ENCODE results near the gene TFPT.
A peak's percentile ranks its signal among the peaks of the same experiment; 100 is the strongest.

TFPT gene, protein sequence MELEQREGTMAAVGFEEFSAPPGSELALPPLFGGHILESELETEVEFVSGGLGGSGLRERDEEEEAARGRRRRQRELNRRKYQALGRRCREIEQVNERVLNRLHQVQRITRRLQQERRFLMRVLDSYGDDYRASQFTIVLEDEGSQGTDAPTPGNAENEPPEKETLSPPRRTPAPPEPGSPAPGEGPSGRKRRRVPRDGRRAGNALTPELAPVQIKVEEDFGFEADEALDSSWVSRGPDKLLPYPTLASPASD

DNA sequence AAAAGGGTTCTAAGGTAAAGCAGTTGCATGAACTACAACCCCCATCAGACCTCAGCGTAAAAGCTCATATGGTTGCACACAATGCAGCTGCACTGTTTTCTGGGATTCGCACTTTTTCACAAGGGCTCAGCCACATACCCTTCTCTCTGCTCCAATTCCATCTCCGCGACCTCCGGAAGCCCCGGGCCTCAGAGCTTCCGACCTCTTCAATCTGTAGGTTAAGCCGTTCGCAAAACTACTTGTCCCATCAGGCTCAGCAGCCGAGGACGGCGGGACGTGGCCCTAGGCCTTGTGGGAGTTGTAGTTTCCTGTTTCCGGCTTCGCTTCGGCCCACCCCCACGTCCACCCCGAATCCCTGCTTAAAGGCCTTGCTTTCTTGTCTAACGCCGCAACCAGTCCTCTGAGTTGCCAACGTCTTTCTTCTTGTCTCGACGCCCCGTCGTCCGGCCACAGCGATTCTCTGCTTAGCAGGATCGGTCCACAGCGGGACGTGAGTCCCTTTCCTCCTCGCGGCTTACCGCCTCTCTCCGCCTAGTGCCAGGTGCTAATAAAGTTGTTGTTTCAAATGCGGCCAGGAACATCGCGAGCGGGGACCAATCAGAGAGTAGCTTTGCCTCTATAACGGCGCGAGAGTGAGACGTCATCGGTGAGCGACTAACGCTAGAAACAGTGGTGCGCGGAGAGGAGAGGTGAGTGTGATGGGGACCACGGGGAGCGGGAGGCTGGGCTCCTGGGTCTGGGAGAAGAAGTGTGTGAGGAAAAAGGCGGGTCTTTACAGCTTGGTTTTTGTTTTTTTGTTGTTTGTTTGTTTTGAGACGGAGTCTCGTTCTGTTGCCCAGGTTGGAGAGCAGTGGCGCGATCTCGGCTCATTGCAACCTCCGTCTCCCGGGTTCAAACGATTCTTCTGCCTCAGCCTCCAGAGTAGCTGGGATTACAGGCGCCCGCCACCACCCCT is at the start of gene TFPT, which contains the start of gene PRPF31:
Gene TFPT (minus strand): TSS at position 549 of the 955 bp plus-strand sequence. CDS start 388 bp downstream, at position 161.
Gene PRPF31 (plus strand): TSS at position 646 of the 955 bp plus-strand sequence. CDS start 2,525 bp downstream, outside the sequence.
- TF ChIP-seq, protein P1, sequence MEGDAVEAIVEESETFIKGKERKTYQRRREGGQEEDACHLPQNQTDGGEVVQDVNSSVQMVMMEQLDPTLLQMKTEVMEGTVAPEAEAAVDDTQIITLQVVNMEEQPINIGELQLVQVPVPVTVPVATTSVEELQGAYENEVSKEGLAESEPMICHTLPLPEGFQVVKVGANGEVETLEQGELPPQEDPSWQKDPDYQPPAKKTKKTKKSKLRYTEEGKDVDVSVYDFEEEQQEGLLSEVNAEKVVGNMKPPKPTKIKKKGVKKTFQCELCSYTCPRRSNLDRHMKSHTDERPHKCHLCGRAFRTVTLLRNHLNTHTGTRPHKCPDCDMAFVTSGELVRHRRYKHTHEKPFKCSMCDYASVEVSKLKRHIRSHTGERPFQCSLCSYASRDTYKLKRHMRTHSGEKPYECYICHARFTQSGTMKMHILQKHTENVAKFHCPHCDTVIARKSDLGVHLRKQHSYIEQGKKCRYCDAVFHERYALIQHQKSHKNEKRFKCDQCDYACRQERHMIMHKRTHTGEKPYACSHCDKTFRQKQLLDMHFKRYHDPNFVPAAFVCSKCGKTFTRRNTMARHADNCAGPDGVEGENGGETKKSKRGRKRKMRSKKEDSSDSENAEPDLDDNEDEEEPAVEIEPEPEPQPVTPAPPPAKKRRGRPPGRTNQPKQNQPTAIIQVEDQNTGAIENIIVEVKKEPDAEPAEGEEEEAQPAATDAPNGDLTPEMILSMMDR (IDR thresholded peaks at IDR 0.05; ENCODE audit: low read depth, low read length): no peak

DNA sequence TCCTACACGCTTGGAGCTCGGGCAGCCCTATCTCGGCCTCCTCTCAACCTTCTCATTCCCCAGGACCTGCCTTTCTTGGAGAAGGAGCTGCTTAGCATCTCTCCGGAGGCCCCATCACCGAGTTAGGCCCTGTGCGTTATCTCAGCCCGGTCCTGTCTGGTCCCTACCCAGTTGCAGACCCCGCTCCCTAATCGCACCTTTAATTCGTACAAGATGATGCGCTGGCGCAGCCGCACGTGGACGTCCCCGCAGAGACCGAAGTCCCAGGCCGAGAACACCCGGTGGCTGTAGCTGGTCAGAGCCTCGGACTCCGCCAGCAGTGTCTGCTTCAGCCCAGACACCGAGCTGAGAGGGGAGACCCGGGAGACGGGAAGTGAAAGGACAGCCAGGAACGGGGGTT is 49.8 kb upstream of the TFPT start:
- TF ChIP-seq, protein P1 (IDR thresholded peaks at IDR 0.05; ENCODE audit: low read depth, low read length): no peak
- H3K4me3 ChIP-seq (ENCODE audit: low read depth, low read length): no peak overlapping the region

More for the DNA sequence above, at the start of gene TFPT, which contains the start of gene PRPF31:
- H3K4me3 ChIP-seq (ENCODE audit: low read depth, low read length): peak within 1 kb of the TSS; percentile 83

DNA sequence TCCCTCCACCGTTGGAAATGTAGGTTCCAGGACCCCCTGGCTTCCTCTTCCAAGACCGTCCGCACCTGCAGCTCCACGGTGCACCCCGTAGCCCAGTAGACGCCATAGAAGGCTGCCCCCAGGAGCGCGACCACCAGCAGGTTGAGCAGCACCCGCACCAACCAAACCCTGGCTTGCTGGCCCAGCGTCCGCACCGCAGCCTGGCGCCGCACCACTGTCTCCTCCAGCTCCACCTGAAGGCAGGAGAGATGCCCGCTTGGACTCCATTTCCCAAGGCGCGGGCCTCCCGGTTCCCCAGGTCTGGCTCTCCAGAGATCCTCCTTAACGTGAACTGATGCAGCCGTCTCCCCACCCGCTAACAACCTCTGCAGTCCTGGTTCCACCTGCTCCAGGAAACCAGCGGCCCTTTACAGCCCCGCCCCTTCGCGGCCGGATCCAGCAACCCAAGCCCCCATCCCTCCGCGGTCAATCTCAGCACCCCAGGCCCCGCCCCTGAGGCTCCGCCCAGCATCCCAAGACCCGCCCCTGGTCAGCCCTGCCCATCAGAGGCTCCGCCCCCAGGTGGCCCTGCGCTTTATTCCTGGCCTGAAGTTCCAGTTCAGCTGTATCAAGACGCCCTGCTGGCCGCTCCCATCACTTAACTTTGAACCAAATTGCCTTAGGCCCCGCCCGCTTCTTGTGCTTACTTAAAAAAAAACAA is 49.1 kb upstream of the TFPT start:
- TF ChIP-seq, protein P1 (IDR thresholded peaks at IDR 0.05; ENCODE audit: low read depth, low read length): no peak
- no peak overlapping the region for H3K4me3 ChIP-seq (ENCODE audit: low read depth, low read length)

DNA sequence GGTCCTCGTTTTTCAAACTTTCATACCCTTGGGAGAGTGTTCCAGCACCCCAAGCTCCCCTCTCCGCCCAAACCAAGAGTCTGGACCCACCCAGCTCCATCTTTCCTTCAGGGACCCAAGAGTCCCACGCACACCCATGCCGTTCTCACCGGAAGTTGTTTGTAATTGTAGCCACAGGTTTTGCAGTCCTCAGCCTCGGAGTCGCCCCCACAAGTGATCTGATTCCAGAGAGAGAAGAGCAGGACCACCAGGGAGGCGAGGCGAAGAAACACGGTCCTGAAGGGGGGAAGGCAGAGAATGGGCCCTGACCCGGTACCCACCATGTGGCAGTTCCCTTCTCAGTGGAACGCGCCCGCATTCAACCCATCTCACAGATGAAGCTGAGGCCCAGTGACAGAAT is 47.4 kb upstream of the TFPT start:
- no peak overlapping the region for H3K4me3 ChIP-seq (ENCODE audit: low read depth, low read length)
- TF ChIP-seq, protein P1 (IDR thresholded peaks at IDR 0.05; ENCODE audit: low read depth, low read length): no peak

DNA sequence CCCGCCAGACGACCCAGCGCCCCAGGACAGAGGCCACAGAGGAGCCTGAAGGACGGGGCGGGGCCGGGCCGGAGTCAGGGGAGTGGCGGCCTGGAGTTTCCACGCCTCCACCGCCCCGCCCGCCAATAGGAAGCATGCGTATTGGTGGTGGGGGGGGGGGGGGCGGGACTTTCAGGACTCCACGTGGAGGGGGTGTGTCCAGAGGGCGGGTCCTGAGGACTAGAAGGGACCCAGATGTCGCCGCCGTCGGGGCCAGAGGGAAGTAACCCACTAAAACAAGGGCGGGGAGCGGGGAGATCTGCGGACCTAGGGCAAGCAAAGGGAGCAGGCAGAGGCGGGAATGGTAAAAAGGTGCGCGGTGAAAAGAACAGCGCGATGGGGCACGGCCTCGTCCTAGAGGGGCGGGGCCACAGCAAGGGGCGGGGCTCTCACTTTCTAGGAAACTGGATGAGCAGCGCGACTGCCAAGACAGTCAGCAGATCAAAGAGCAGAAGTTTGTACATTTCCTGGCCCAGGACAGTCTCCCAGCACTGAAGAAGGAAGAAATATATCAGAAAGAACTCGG is 46.9 kb upstream of the TFPT start:
- peak overlapping the region; percentile 46 for H3K4me3 ChIP-seq (ENCODE audit: low read depth, low read length)
- TF ChIP-seq, protein P1 (IDR thresholded peaks at IDR 0.05; ENCODE audit: low read depth, low read length): no peak

DNA sequence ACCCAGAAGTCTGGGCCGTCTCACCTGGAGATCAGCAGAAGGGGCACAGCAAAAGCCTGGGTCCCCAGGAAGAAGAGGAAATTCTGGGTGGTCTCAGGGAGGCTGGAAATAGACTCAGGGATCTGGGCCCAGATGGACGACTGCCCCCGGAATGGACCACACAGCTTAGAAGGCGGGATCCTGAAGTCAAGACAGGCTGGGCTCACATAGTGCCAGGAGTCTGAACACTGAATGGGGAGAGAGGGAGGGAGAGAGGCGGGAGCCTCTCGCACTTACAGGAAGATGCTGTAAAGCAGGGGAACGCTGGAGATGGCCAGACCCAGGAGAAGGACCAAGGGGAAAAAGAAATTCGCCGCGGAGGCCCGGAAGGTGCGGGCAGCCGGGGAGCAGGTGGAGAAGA is 45.4 kb upstream of the TFPT start:
- TF ChIP-seq, protein P1 (IDR thresholded peaks at IDR 0.05; ENCODE audit: low read depth, low read length): no peak
- peak overlapping the region; percentile 73 for H3K4me3 ChIP-seq (ENCODE audit: low read depth, low read length)
